Cerebellar nuclear complex (tissue), 1 donor: ENCODE results near the gene HSBP1L1.

Experiments
- DNase-seq, 2 experiments: peaks; one replicate each; lab custom pipeline; 2025; lab: John Stamatoyannopoulos, UW

The HSBP1L1 gene

DNA sequence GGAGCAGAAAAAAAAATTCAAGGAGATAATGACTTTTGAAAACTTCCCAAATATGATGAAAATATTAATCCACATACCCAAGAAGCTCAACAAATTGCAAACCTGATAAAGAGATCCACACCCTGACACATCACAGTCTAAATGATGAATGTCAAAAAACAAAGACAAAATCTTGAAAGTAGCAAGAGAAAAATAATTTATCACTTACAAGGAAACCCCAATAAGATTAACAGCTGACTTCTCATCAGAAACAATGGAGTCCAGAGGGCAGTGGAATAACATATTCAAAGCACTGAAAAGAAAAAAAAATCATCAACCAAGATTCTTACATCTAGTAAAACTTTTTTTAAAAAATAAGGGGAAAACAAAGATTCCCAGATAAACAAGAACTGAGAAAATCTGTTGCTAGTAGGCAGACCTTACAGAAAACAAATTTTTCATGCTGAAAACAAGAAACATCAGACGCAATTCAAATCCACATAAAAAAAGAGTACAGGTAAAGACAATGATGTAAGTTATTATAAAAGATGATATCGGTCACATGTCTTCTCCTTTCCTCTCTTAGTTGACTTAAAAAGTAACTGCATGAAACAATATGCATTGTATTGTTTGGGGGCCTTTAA, 34.3 kb upstream of the HSBP1L1 start:
- no peak for DNase-seq

DNA sequence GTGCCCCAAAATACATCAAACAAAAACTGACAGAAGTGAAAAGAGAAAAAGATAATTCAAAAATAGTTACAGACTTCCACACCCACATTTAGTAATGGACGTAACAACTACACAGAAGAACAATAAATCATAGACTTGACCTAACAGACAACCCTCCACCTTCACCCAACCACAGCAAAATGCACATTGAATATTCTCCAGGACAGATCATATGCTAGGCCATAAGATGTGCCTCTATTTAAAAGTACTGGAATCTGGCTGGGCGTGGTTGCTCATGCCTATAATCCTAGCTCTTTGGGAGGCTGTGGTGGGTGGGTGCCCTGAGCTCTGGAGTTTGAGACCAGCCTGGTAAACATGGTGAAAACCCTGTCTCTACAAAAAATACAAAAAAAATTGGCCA, 33.0 kb upstream of the HSBP1L1 start:
- no peak for DNase-seq

DNA sequence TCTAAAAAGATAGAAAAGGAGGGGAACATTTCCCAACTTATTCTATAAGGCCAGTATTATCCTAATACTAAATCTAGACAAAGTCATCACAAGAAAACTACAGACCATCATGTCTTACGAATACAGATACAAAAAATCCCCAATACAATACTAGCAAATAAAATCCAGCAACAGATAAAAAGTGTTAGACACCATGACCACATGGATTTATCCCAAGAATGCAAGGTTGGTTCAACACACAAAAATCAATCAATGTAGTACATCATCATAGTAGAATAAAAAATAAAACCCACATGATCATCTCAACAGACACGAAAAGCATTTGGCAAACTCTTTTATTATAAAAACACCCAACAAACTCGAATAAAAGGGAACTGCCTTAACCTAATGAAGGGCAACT, 31.5 kb upstream of the HSBP1L1 start:
- no peak for DNase-seq

DNA sequence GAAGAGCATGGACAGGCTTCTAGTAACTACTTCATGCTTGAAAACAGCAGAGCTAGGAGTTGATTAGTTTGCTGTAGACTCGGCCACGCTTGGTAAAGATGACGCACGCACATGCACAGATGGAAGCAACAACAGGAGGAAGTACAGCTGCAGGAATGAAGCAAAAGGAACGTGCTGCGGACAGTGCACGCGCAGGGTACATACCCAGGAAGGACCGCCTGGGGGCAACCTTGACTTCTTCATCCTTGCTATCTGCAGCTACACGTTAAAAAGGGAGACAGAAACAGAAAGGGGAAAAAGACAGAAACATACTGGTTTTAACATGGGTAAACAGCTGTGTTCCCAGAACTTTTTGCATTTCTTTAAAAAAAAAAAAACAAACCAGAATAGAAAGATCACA, 30.7 kb upstream of the HSBP1L1 start:
- DNase-seq = no peak

DNA sequence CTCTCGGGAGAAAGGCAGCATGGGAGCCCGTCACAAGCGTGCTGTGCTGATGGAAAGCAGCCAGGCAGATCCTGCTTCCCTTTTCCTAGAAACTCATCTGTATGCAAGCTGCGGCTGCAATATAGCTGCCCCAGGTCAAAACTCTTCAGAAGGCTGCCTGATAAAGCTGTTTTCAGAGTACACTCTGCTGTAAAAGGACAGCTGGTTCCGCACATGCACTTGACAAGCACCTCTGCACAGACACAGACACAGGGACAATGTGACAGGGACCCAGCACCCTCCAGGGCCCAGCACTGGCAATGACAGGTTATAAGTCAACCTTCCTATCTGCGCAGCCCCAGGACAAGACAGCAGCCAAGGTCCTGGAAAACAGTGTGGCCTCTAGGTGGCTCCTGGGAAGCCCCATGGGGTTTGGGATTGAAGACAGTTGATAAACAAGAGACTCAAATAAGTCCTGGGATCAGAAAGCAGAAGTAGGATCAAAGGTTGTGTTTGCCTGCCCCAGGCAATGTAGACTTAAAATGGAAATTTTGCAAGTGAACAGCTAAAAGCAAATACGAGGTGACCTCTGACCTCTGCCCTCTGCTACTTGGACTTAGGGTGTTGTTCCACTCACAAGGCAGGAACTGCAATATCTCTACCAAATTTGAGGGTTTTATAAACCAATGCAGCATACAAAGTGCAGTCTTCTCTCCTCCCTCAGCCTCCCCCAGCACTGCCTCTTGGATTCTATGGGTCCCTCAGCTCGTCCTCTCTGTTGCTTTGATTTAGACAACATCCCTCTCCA, 29.9 kb upstream of the HSBP1L1 start:
- no peak for DNase-seq

DNA sequence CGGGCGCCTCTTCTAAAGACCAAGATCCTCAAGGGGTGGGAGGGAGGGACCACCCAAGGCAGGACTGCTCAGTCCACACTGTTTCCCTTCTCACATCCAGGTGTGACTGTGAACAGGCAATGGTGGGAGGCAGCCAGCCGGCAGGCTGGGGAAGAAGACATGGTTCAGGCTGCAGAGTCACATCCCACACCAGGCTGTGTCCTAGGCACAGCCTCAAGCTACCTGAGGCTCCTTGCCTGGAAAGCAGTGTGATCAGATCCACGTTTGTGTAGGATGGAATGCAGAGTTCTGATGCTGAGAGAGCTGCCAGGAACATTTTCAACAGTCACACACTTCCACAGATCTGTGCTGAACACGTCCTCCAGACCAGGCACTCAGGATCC, 29.4 kb upstream of the HSBP1L1 start:
- DNase-seq = no peak

DNA sequence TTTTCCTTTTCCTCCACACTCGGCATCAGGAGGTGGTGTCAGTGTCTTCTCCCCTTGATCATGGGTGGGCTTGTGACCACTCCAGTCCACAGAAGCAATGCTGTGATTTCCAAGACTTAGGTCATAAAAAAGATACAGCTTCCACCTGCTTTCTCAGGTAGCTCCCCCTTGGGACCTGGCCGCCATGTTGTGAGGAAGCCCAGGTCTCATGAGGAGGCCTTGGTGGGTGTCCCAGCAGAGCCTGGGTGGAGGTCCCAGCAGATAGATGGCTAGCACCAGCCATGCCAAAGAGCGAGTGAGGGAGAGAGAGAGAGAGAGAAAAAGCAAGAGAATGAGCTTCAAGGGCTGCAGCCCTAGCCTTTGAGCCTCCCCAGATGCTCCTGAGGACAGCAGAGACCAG, 28.9 kb upstream of the HSBP1L1 start:
- no peak for DNase-seq

DNA sequence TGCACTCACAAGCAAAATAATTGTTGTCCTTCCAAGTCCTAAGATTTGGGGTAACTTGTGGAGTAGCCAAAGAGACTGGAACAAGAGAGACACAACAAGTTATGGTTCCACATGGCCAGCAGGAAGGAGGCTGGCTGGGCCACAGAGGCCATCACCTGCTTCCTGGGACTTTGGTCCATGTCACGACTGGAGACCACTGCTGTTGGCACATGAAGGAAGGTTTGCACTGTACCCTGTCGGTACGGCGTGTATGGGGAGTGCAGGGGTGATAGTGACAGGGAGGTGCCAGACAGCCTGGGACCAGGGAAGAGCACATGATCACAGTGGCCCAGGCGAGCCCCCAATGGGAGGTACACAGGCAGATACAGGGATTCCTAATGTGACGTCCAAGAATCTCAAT, 28.5 kb upstream of the HSBP1L1 start:
- no peak for DNase-seq

DNA sequence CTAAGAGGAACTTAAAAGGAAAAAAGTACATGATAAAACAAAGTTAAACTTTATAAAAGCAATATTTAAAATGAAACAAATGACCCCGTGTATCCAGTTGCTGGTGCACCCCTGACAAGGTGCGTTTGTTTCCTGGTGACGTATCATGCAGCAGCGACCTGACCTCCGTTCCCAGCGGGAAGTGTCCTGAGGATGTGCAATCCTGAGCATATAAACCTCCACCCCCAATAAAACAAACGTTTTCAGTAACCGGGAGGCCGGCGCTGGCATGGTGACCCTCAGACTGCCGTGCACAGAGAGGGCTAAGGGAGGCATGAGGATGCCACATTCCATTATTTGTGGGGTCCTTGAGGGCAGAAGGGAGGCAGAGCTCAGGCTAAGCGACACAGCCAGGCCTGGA, 27.8 kb upstream of the HSBP1L1 start:
- DNase-seq = no peak

DNA sequence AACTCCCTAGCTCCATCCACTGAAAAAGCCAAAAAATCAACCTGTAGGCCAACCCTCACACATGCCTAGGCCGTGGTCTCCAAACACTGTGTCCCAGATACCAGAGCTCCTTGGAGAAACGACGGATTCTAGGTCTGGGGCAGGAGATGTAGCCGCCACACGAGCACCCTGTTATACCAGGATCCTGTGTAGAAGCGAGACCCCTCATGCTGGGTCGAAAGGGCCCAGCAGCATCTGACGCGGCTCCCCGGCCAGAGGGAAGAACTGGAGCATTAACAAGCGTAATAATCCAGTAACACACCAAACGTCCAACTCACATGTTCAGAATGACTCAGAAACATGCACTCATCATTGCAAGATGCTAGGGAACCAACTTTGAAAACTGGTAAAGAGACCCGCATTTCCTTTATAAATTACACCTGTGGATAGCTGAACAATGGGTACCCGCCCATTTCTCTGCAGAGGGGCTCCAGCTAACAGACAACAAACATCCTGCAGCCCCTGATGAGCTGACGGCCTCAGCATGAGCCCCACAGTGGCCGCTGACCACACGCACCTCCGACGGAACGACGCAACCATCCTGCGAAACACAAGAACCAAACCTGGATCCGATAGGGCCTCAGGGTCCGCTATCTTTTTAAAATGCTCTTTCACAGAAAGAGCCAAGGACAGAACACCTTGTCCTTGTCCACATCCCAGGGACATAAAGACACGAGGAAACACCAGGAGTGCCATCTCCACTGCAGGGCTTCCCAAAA, 27.2 kb upstream of the HSBP1L1 start:
- DNase-seq = no peak

DNA sequence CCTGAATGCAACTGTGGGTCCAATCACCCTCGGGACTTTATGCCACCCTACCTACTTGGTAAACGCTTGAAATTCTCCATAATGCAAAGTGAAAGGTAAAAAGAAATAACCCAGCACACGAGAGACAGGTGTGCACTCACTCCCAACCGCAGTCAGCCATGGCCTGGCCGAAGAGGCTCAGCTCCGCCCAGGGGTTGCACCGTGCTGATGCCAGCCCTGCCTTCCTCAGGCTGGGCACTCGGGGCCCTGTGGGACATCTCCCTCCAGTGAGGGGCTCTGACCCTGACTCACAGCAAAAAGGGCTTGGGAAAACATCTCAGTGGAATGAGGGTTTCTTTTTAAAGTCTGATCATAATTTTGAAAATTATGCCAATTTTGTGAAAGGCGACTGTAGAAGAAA, 26.2 kb upstream of the HSBP1L1 start:
- no peak for DNase-seq

DNA sequence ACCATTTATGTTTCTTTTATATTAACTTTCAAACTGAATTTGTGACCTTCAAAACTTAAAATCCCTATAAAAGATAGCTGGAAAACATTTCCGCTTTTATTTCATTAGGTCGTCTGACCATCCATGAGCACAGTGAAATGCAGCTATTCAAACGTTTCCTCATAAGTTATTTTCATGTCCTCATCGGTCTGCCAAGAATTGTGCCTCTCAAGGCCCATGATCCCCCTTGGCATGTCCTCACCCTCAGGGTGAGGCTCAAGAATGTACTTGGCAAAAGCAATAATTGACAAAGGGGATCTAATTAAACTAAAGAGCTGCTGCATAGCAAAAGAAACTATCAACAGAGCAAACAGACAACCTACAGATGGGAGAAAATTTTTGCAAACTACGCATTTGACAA, 25.3 kb upstream of the HSBP1L1 start:
- DNase-seq = no peak

DNA sequence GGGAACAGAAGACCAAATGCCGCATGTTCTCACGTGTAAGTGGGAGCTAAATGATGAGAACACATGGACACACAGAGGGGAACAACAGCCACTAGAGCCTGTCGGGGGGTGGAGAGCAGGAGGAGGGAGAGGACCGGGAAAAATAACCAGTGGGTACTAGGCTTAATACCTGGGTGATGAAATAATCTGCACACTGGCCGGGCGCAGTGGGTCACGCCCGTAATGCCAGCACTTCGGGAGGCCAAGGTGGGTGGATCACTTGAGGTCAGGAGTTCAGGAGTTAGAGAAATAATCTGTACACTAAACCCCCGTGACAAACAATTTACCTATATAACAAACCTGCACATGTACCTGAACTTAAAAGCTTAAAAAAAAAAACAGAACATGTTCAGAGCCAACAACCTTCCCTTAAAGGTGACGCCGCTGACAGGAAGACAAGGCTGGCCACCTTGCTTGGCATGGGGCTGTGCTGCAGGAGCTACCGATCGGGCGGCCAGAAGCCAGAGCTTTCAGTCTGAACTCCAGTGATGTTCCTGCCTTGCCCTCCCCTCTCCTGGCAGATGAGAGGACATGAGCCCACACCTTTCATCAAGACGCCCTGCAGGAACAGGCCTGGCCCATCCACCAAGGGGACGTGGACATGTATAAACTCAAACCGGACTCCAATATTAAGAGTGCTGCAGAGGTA, 24.2 kb upstream of the HSBP1L1 start:
- DNase-seq = no peak

DNA sequence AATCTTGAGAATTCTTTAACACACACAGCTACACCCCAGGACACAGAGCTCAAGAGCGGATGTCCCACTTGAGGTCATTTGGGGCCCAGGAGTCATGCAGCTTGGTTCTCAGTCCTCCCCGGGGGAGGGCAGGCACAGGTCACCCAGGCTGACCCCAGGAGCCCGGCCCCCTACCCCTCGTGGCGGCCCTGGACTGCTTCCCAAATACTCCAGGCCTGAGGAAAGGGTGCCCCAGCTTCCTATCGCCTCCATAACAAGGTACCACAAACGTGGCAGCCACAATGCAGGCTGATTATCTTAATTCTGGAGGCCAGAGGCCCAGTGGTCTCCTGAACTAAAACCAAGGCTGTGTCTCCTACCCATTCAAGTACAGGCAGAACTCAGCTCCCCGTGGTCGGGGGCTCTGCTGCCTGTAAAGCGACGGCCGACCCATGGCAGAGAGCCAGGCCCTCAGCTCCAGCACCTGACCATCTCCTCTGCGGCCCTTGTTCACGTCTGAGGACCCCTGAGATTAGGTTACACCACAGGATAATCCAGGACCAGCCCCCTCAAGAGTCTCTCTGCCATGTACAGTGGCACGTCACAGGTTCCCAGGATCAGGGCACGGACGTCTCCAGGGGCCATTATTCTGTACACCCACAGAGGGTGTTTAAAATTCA, 23.5 kb upstream of the HSBP1L1 start:
- DNase-seq = no peak

DNA sequence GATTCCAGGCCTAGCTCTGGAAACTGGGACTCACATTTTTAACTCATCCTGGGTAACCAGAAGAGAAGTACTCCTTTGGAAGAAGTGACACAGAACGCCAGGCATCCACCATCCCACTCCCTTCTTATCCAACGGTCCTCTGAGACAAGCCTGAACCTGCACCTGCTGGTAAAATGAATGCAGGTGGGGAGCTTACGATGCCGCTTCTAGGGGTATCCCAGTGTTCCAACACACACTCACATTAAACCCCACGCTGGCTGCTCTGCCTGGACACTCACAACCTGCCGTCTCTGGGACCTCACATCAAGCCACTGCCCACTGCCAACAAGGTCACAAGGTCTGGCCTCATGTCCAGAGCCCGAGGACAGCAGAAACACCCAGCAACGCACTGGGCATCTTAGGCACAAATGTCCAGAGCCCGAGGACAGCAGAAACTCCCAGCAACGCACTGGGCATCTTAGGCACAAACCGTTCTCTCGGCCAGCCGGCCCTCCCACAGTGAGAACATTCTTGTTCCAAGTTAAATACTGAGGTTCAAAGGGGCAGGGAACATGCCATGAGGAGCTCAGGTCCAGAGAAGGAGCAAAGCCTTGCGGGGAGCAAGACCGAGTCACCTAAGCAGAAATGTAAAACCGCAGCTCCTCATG, 22.8 kb upstream of the HSBP1L1 start:
- no peak for DNase-seq

DNA sequence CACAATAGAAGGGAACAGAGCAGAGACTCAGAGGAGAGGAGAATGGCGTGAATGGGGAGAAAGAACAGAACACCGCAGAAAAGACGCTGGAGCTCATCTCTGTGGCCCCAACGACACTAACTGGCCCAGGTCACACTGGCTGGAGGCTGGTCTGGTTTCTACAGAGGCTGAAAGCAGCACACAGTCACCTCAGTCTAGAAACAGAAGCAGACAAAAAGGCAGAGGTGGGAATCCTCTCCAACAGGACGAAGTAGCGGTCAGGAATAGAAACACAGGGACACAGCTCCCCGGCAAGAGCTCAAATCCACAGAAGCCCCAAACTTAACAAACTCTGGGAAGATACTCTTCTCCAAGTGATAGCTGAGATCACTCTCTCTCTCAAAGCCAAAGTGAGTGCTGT, 22.2 kb upstream of the HSBP1L1 start:
- no peak for DNase-seq

DNA sequence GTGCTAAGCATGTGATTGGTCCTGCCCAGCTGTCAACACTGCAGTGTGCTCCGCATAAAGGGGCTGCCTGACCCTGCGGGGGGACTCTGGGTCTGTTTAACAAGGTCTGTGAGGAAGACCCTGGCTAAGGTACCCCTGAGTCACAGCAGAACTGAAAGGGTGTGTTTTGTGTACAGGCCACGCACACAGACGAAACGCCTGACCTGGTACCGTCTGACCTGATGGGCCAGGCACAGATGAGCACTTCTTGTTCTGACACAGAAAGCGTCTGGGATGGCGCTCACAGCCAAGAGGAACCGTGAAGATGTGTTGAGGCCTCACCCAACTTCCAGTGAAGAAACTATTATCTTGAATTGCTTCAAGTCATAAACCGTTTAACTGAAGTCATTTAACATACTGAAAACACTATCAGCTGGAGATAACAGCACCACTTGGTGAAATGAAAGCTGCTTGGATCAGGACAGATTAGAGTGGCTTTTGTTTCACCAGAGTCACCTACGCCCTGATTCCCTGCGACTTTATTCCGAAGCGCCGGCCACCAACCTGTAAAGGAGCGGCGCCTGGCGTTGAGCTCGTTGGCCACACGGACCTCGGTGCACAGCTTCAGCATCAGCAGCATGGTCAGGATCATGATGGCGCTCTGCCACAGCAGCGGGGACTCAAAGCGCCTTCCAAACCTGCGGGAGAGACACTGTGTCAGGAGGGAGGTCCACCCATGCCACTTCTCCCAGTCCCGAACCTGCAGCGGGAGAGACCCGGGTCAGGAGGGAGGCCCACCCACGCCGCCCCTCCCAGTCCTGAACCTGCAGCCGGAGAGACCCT, 21.4 kb upstream of the HSBP1L1 start:
- no peak for DNase-seq

DNA sequence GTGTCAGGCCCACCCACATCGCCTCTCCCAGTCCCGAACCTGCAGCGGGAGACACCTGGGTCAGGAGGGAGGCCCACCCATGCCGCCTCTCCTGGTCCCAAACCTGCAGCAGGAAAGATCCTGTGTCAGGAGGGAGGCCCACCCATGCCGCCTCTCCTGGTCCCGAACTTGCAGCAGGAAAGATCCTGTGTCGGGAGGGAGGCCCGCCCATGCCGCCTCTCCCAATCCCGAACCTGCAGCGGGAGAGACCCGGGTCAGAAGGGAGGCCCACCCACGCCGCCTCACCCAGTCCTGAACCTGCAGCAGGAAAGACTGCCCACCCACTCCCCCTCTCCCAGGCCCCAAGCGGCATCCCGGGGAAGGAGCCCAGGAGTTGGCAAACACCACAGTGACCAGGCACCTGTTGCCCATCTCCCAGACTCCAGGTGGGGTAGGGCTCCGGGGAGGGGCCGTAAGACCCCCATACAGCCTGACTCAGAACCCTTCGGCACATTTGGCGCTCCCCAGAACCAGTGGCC, 20.8 kb upstream of the HSBP1L1 start:
- no peak for DNase-seq

DNA sequence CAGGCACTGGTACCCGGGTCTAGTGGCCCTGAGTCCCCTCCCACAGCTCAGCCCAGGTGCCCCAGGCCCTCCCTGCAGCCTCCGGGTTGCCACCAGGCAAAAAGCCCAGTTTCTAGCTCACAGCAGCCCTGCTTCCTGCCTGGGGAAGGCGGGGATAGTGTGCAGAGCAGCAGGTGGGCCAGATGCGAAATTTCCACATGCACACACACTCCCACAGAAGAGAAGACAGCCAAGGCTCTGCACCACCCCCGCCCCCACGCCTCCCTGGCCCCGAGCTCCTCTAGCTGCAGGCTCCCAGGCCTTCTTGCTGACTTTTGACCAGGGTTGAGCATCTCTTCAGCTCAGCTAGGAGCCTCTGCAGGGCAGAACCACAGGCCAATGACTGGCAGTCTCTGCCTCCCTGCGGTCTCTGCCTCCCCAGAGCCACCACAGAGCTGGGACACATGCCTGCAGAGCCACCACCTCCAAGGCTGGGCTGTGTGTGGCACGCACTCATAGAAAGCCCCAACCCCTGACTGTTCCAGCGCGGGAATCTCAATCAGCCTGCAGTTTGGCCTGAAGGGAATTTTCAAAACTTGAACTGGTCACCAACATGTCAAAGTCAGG, 20.2 kb upstream of the HSBP1L1 start:
- no peak for DNase-seq

DNA sequence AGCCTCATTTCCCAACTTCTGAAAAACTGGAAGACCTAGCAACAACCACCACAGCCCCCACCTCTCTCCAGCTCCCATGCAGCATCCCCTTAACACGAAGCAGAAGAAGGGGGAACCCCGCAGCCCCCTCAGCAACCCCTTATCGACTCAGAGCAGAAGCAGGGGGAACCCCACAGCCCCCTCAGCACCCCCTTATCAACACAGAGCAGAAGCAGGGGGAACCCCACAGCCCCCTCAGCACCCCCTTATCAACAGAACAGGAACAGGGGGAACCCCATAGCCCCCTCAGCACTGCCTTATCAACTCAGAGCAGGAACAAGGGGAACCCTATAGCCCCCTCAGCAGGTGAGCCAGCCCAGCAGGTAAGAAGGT, 19.7 kb upstream of the HSBP1L1 start:
- DNase-seq = no peak
